Activated naive CD8-positive, alpha-beta T cell (primary cell): ENCODE measurements around the gene HDGF.

Experiments used
- H3K27ac Mint-ChIP-seq: one replicate; pipeline ENCODE4 v1.8.0; 2021; ENCODE audit warnings: mixed read lengths
- H3K27me3 Mint-ChIP-seq: one replicate; pipeline ENCODE4 v1.8.0; 2021; ENCODE audit warnings: mixed read lengths
- H3K36me3 Mint-ChIP-seq: one replicate; pipeline ENCODE4 v1.8.0; 2021; ENCODE audit warnings: mixed read lengths
- H3K4me1 Mint-ChIP-seq: one replicate; pipeline ENCODE4 v1.8.0; 2021; ENCODE audit warnings: low read depth, mixed read lengths
- H3K4me3 Mint-ChIP-seq: one replicate; pipeline ENCODE4 v1.8.0; 2021; ENCODE audit warnings: mild to moderate bottlenecking, mixed read lengths
- H3K9me3 Mint-ChIP-seq: one replicate; pipeline ENCODE4 v1.8.0; 2021; ENCODE audit warnings: low read depth, mixed read lengths

Gene HDGF

DNA sequence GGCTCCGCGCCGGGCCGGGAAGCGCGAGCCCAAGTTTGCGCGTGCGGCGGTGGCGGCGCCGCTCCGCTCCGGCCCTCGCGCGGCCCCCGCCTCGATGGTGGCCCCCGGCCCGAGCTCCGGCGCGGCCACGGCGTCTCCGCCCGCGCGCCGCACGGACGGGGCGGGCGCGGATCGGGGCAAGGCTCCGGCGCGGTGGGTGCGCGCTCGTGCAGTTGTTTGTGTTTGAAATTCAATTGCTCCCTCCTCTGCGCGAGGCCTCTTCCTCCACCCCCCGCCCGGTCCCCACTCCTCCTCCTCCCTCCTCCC is at the start of gene HDGF:
TSS of gene HDGF (minus strand) at position 225 of the 306 bp plus-strand sequence. CDS start 246 bp downstream, outside the sequence.
- Mint-ChIP-seq H3K27me3 (no peaks in the 10 kb centered on the region), H3K4me1 (peaks cover 53% of the 10 kb centered on the region), H3K4me3 (peak within 1 kb of the TSS; percentile 99), H3K36me3 (no peaks in the 10 kb centered on the region), H3K27ac (peak within 1 kb of the TSS; percentile 95), H3K9me3 (no peaks in the 10 kb centered on the region)

- no peak overlapping the region for H3K4me3 Mint-ChIP-seq
- no peaks in the 10 kb centered on the region for H3K9me3 Mint-ChIP-seq
- H3K36me3 Mint-ChIP-seq = peaks cover 4% of the 10 kb centered on the region
- H3K27ac Mint-ChIP-seq = no peak overlapping the region
- H3K4me1 Mint-ChIP-seq = peaks cover 4% of the 10 kb centered on the region
- no peaks in the 10 kb centered on the region for H3K27me3 Mint-ChIP-seq
Measured at GRCh38 chr1:156797212-156797871, 45.9 kb upstream of the HDGF start.

DNA sequence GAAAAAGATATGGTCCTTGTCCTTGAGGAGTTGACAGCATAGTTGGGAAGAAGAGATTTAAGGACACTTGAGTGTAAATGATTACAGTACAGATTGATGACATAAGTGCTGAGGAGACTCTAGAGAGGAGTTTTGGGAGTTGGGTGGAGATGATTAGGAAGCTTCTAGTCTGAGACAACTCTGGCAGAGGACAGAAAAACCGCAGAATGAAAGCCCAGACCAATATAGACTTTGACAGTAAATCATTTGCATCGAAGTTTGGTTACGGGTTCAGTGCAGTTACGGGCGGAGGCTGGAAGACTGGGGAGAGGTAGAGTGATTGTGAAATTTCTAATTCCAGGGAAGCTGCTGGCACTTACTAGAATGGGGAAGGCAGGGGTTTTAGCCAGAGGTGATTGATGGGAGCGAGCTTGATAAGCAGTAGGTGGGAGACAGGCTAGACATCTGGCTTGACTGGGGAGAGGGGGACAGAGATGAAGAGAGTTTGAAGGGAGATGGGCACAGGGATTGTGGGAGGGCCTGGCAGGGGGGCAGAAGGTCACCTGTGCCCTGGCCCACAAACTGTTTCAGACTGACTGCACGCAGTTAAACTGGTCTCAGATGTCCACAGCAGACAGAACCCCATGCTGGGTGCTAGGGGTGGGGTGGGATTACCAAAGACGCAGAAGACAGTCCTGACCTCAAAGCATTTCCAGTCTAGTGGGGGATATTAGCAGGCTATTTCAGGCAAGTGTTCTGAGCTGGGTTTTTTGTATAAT is 45.0 kb upstream of the HDGF start:
- no peaks in the 10 kb centered on the region for H3K9me3 Mint-ChIP-seq
- H3K4me3 Mint-ChIP-seq = no peak overlapping the region
- no peaks in the 10 kb centered on the region for H3K27me3 Mint-ChIP-seq
- H3K36me3 Mint-ChIP-seq = peaks cover 4% of the 10 kb centered on the region
- no peak overlapping the region for H3K27ac Mint-ChIP-seq
- H3K4me1 Mint-ChIP-seq = peaks cover 4% of the 10 kb centered on the region

DNA sequence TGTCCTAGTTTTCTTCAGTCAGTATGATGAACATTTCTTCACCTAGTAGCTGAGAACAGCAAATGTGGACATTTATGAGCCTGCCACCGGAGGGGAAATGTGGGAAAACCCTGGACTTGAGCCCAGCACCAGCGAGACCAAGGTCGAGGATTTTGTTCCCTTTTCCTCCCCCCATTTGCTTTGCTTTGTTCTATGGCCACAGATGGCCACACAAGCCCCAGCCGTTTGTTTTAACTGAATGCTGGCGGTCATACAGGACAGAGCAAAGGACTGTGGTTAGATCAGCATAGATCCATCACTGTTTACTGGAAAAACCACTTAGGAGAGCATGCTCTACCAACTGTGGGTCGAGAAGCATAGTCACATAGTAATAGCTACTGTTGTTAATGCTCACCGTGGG is 44.3 kb upstream of the HDGF start:
- Mint-ChIP-seq H3K4me1 (no peaks in the 10 kb centered on the region), H3K9me3 (no peaks in the 10 kb centered on the region), H3K27me3 (no peaks in the 10 kb centered on the region), H3K27ac (no peak overlapping the region), H3K36me3 (peaks cover 4% of the 10 kb centered on the region), H3K4me3 (no peak overlapping the region)

- no peaks in the 10 kb centered on the region for H3K4me1 Mint-ChIP-seq
Measured at GRCh38 chr1:156795374-156795733, 43.9 kb upstream of the HDGF start.

DNA sequence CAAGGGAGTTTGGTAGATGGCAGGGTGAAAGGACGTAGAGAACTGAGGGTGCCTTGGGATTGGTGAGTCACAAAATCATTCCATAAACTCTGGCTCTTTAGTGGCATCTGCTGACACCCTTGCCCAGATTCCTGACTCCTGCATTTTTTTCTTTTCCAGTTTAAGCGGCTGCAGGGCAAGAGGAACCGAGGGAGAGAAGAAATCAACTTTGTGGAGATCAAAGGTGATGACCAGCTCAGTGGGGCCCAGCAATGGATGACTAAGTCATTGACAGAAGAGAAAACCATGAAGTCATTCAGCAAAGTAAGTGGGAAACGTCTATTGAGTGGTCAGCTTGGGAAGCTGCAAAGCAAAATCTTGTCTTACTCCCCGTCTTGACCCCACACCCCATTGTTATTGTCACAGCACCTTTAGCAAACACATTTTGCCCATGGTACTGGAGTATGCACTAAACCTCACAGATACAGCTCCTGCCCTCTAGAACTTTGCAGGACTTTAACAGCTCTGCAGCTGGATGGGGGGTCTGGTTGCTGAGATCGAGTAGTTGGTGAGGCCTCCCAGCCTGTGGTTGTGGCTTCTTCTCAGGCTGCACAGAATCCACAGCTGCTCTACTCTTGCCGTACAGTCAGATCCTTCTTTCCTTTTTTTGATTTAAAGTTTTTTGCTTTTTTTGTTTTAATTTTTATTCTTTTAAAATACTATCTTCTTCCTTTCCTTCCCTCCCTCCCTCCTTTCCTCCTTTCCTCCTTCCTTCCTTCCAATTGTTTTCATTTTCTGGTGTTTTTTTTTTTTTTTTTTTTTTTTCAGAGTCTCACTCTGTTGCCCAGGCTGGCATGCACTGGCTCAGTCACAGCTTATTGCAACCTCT is 43.3 kb upstream of the HDGF start:
- Mint-ChIP-seq H3K4me3 (no peak overlapping the region), H3K27me3 (no peaks in the 10 kb centered on the region), H3K27ac (no peak overlapping the region), H3K9me3 (no peaks in the 10 kb centered on the region), H3K4me1 (no peaks in the 10 kb centered on the region), H3K36me3 (peaks cover 4% of the 10 kb centered on the region)

More at GRCh38 chr1:156795374-156795733, 43.9 kb upstream of the HDGF start:
- H3K4me3 Mint-ChIP-seq = no peak overlapping the region
- H3K27ac Mint-ChIP-seq = no peak overlapping the region
- no peaks in the 10 kb centered on the region for H3K9me3 Mint-ChIP-seq
- peaks cover 4% of the 10 kb centered on the region for H3K36me3 Mint-ChIP-seq
- H3K27me3 Mint-ChIP-seq = no peaks in the 10 kb centered on the region

DNA sequence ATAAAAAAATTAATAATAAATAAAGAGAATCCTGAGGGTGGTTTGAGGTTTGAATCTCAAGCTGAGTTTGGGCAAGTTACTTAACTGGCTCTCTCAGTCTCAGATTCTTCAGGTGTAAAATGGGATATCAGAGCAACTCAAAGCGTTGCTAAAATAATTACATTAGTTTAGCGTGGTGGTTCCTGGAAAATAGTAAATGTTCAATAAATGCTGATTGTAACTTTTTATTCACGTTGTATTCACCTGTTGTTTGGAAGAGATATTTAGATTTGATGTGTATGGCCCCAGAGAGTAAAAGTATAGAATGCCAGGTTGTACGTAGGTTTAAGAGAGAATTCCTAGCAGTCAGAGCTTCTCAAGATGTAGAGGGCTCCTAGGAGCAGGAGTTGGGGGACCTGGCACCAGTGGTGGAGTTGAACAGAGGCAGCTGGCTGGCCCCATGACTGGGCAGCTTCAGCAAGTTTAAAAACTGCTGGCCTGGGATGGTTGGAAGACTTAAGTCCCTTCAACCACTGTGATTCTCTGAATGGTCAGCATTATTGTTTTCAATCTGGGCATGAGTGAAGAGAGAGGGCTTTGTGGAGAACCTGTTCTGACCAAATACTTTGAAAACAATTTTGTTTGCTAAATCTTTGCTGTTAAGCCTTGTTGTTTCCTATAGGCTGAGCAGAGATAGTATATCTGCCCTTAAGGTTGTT is 38.3 kb upstream of the HDGF start:
- no peaks in the 10 kb centered on the region for H3K9me3 Mint-ChIP-seq
- H3K4me3 Mint-ChIP-seq = no peak overlapping the region
- peaks cover 4% of the 10 kb centered on the region for H3K36me3 Mint-ChIP-seq
- no peaks in the 10 kb centered on the region for H3K27me3 Mint-ChIP-seq
- H3K4me1 Mint-ChIP-seq = peaks cover 5% of the 10 kb centered on the region
- peak overlapping the region; percentile 24 for H3K27ac Mint-ChIP-seq

DNA sequence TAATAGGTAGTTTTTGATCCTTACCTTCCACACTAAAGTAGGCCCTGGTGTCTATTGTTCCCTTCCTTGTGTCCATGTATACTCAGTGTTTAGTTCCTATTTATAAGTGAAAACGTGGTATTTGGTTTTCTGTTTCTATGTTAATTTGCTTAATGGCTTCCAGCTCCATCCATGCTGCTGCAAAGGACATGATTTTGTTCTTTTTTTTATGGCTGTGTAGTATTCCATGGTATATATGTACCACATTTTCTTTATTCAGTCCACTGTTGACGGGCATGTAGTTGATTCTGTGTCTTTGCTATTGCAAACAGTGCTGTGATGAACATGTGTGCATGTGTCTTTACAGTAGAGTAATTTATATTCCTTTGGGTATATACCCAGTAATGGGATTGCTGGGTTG is 36.7 kb upstream of the HDGF start:
- peaks cover 5% of the 10 kb centered on the region for H3K4me1 Mint-ChIP-seq
- H3K36me3 Mint-ChIP-seq = peaks cover 4% of the 10 kb centered on the region
- no peak overlapping the region for H3K4me3 Mint-ChIP-seq
- no peaks in the 10 kb centered on the region for H3K9me3 Mint-ChIP-seq
- no peak overlapping the region for H3K27ac Mint-ChIP-seq
- H3K27me3 Mint-ChIP-seq = no peaks in the 10 kb centered on the region

GRCh38 chr1:156786640-156787039 is 35.2 kb upstream of the HDGF start:
- Mint-ChIP-seq H3K27ac (no peak overlapping the region), H3K4me1 (peaks cover 14% of the 10 kb centered on the region), H3K4me3 (no peak overlapping the region), H3K27me3 (no peaks in the 10 kb centered on the region), H3K36me3 (peaks cover 8% of the 10 kb centered on the region), H3K9me3 (no peaks in the 10 kb centered on the region)

- H3K4me3 Mint-ChIP-seq = no peak overlapping the region
- H3K27me3 Mint-ChIP-seq = no peaks in the 10 kb centered on the region
- H3K4me1 Mint-ChIP-seq = peaks cover 22% of the 10 kb centered on the region
- H3K27ac Mint-ChIP-seq = no peak overlapping the region
- H3K9me3 Mint-ChIP-seq = no peaks in the 10 kb centered on the region
- peaks cover 13% of the 10 kb centered on the region for H3K36me3 Mint-ChIP-seq
Measured at GRCh38 chr1:156785458-156785857, 34.0 kb upstream of the HDGF start.

DNA sequence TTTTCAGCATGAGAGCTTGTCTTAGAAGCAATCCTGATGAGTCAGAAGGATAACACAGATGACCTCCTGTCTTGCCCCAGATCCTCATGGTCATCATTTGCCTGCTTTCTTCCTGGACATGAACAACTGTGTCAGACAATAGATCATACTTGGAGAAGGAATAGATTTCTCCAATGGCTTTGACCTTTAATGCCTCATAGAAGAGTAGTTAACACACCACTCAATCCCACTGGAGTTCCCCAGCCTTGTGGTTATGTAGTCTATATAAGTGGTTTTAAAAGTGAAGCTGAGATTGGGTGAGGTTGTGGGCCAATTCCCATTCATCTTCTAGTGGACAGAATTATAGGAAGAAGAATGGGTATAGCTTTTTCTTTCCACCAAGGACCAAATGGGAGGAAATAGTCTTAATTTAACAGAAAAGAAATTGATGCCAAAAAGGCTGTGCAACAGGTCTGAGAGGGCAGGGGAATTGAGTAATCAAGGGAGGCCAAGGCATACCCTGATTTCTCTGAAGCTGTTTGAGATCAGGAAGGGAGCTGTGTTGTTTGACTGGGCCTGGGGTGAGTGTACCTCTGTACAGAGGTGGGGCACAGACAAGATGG is 30.2 kb upstream of the HDGF start:
- Mint-ChIP-seq H3K4me1 (peaks cover 38% of the 10 kb centered on the region), H3K27ac (no peak overlapping the region), H3K36me3 (peaks cover 10% of the 10 kb centered on the region), H3K4me3 (no peak overlapping the region), H3K9me3 (no peaks in the 10 kb centered on the region), H3K27me3 (no peaks in the 10 kb centered on the region)

DNA sequence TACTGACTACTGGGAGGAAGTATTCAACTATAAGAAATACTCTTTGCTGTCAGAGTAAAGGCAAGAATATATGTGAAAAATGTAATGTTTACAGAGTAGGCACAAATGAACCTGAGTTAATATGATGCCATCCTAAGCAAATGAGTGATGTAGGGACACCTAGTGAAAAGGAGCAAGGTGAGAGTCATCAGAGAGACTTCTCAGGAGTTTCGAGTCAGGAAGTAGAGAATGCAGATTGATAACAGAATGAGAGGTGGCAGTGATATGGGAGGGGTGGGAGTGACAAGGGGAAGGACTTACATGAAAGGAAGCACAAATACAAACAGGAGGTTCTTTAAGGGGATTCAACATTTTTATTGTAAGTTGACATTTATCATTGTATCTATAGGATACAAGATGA is 26.1 kb upstream of the HDGF start:
- Mint-ChIP-seq H3K36me3 (peaks cover 8% of the 10 kb centered on the region), H3K4me1 (peaks cover 53% of the 10 kb centered on the region), H3K27ac (no peak overlapping the region), H3K4me3 (no peak overlapping the region), H3K9me3 (no peaks in the 10 kb centered on the region), H3K27me3 (no peaks in the 10 kb centered on the region)

- Mint-ChIP-seq H3K9me3 (no peaks in the 10 kb centered on the region), H3K27me3 (no peaks in the 10 kb centered on the region), H3K27ac (no peak overlapping the region), H3K4me1 (peaks cover 55% of the 10 kb centered on the region), H3K36me3 (peaks cover 7% of the 10 kb centered on the region), H3K4me3 (no peak overlapping the region)
Measured at GRCh38 chr1:156776942-156777341, 25.5 kb upstream of the HDGF start.

DNA sequence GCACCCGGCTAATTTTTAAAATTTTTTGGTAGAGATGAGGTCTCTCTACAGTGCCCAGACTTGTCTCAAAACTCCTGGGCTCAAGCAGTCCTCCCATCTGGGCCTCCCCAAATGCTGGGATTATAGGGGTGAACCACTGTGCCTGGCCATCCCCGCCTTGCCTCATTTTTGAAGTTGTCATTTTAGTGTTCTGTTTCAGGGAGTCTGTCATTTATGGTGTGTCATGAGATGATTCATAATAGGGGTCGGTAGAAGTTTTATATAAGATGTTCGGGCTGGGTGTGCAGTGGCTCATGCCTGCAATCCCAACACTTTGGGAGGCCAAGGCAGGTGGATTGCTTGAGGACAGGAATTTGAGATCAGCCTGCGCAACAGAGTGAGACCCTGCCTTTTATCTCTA is 24.3 kb upstream of the HDGF start:
- no peaks in the 10 kb centered on the region for H3K9me3 Mint-ChIP-seq
- H3K4me1 Mint-ChIP-seq = peaks cover 52% of the 10 kb centered on the region
- H3K36me3 Mint-ChIP-seq = peaks cover 5% of the 10 kb centered on the region
- no peaks in the 10 kb centered on the region for H3K27me3 Mint-ChIP-seq
- H3K27ac Mint-ChIP-seq = no peak overlapping the region
- peak overlapping the region; percentile 1 for H3K4me3 Mint-ChIP-seq
